ENCODE measurements around the gene CCL17.
"Not testable (repeated sequence)": the region's sequence is repeated elsewhere in the genome, so short reads cannot be mapped to it uniquely, and the experiment has no call there.

The CCL17 gene

GRCh38 chr16:57403965-57404817 lies at the start of gene CCL17:
CCL17 (plus strand) TSS chr16:57404767; CDS start chr16:57413933, 9,166 bp downstream.
- DNase-seq: no peak

GRCh38 chr16:57355898-57356414 lies 48.6 kb upstream of the CCL17 start:
- no peak for DNase-seq

GRCh38 chr16:57356547-57356946 lies 48.0 kb upstream of the CCL17 start:
- DNase-seq: no peak

GRCh38 chr16:57357330-57358085 lies 47.1 kb upstream of the CCL17 start:
- DNase-seq: no peak

- no peak for DNase-seq
Measured at GRCh38 chr16:57358086-57358420, 46.5 kb upstream of the CCL17 start.

GRCh38 chr16:57358527-57359095 lies 46.0 kb upstream of the CCL17 start, which contains the start of gene CCL22:
CCL22 (plus strand) TSS chr16:57358783; CDS start chr16:57358817, 34 bp downstream.
- no peak for DNase-seq

- no peak for DNase-seq
Measured at GRCh38 chr16:57360321-57360935, 44.1 kb upstream of the CCL17 start.

GRCh38 chr16:57361404-57361803 lies 43.2 kb upstream of the CCL17 start:
- no peak for DNase-seq

GRCh38 chr16:57364143-57364542 lies 40.4 kb upstream of the CCL17 start:
- no peak for DNase-seq

GRCh38 chr16:57366544-57367040 lies 38.0 kb upstream of the CCL17 start:
- no peak for DNase-seq

- no peak for DNase-seq
Measured at GRCh38 chr16:57367116-57367752, 37.3 kb upstream of the CCL17 start.

GRCh38 chr16:57371494-57372371 lies 32.8 kb upstream of the CCL17 start:
- DNase-seq: no peak

- DNase-seq: no peak
Measured at GRCh38 chr16:57372372-57373116, 32.0 kb upstream of the CCL17 start, which contains the start of gene CX3CL1. CX3CL1 (plus strand) TSS chr16:57372490; CDS start chr16:57372569, 79 bp downstream.

GRCh38 chr16:57373117-57373947 lies 31.2 kb upstream of the CCL17 start:
- DNase-seq: no peak

GRCh38 chr16:57374067-57374534 lies 30.5 kb upstream of the CCL17 start:
- no peak for DNase-seq

- DNase-seq: not testable (repeated sequence)
Measured at GRCh38 chr16:57374925-57375465, 29.6 kb upstream of the CCL17 start.

- no peak for DNase-seq
Measured at GRCh38 chr16:57376313-57376818, 28.2 kb upstream of the CCL17 start.

- no peak for DNase-seq
Measured at GRCh38 chr16:57377080-57377841, 27.3 kb upstream of the CCL17 start.

Measured in NCI-H1694 treated with DMSO at 0.1 percent for 48 hours (cell line).